ENCODE data around the gene ZSCAN26. TPM values are rescaled to one million over a fixed set of nuclear protein-coding genes. Genes with fewer than 3 reads are reported as not detected.

The ZSCAN26 gene
- total RNA-seq, 1 experiment from 2014 or later, result 9.0 TPM

GRCh38 chr6:28311139-28311823 lies 44.3 kb downstream of the ZSCAN26 start:
- no peak overlapping the region for H3K4ac ChIP-seq (ENCODE audit: low read depth, low read length)
- no peak overlapping the region for H2AK5ac ChIP-seq (ENCODE audit: insufficient read length, low read length)
- WGBS (ENCODE audit: extremely low coverage, insufficient read length, low lambda C conversion rate), result no CpG with 5 or more reads among the region's 9 CpGs
- no peak overlapping the region for H2BK5ac ChIP-seq (ENCODE audit: insufficient read length, low read length)
- no peaks in the 10 kb centered on the region for H3K27me3 ChIP-seq (ENCODE audit: insufficient read depth, low read length)
- H3K14ac ChIP-seq (ENCODE audit: insufficient read depth, low read length), result no peak overlapping the region
- peak overlapping the region in 2 of 3 experiments; percentile 45; a peak in 3 of 7 replicates for H3K27ac Mint-ChIP-seq
- H3T11ph ChIP-seq (ENCODE audit: low read length), result no peak overlapping the region
- no peak overlapping the region for H2BK120ac ChIP-seq (ENCODE audit: low read depth, low read length, poor library complexity, severe bottlenecking)
- peaks cover 26 to 27% of the 10 kb centered on the region in 2 experiments for H3K4me1 Mint-ChIP-seq
- H3K23ac ChIP-seq (ENCODE audit: insufficient read length, low read depth, low read length), result no peak overlapping the region
- no peak overlapping the region for H2BK15ac ChIP-seq (ENCODE audit: low read depth, low read length)
- no peak overlapping the region; a peak in 1 of 5 replicates for H3K4me3 Mint-ChIP-seq
- H4K8ac ChIP-seq (replicated peaks; ENCODE audit: insufficient read length, low read depth, low read length), result no peak overlapping the region
- H3K27ac ChIP-seq (ENCODE audit: insufficient read length, low read depth, low read length), result no peak overlapping the region
- no peaks in the 10 kb centered on the region for H3K79me2 ChIP-seq (ENCODE audit: insufficient read depth, low read length)
- H3K4me2 ChIP-seq (ENCODE audit: insufficient read depth, insufficient read length, low read length), result no peak overlapping the region
- no peaks in the 10 kb centered on the region for H4K20me1 ChIP-seq (ENCODE audit: control insufficient read depth, insufficient read depth, insufficient read length)
- H2BK12ac ChIP-seq (ENCODE audit: insufficient read length, low read depth, low read length), result no peak overlapping the region
- H3K9me3 Mint-ChIP-seq, result peaks cover 4 to 15% of the 10 kb centered on the region in 2 experiments; a peak in 4 of 5 replicates
- H3K9ac ChIP-seq (ENCODE audit: extremely low read depth, insufficient read length, low read length), result no peak overlapping the region
- no peak overlapping the region for H3K56ac ChIP-seq (ENCODE audit: insufficient read length, low read depth, low read length)
- H2AFZ ChIP-seq (ENCODE audit: low read length), result no peak overlapping the region
- no peaks in the 10 kb centered on the region for H3K23me2 ChIP-seq (ENCODE audit: insufficient read length, low read depth, low read length, poor library complexity, severe bottlenecking)
- TF ChIP-seq CTCF (conservative IDR thresholded peaks at IDR 0.05), result no peak
- H4K5ac ChIP-seq (ENCODE audit: insufficient read length, low read depth, low read length), result no peak overlapping the region
- DNase-seq, result no peak
- H3K79me1 ChIP-seq (ENCODE audit: insufficient read depth, low read depth, low read length, poor library complexity, severe bottlenecking), result no peaks in the 10 kb centered on the region
- H3K18ac ChIP-seq (ENCODE audit: insufficient read length, low read depth, low read length), result no peak overlapping the region
- no peak overlapping the region for H4K91ac ChIP-seq (ENCODE audit: insufficient read length, low read depth, low read length)
- no peaks in the 10 kb centered on the region for H3K27me3 Mint-ChIP-seq (ENCODE audit: low read depth)
- H3K9me3 ChIP-seq (ENCODE audit: control insufficient read depth, low read depth, low read length), result no peaks in the 10 kb centered on the region
- no peak overlapping the region for H2BK20ac ChIP-seq (ENCODE audit: low read depth, low read length, poor library complexity, severe bottlenecking)
- peaks cover 4% of the 10 kb centered on the region; the same call in 1 of the 2 replicates for H3K4me1 ChIP-seq (ENCODE audit: insufficient read depth, low read length)
- peaks cover 0 to 10% (median 0%) of the 10 kb centered on the region in 3 experiments; a peak in 2 of 7 replicates for H3K36me3 Mint-ChIP-seq (ENCODE audit: insufficient read depth in 1 of 3, low read depth in 3 of 3)
